GM12875 (cell line): ENCODE results near the gene RINT1.
"Not testable (repeated sequence)": the region's sequence is repeated elsewhere in the genome, so short reads cannot be mapped to it uniquely, and the experiment has no call there.

Experiments used
- H3K4me3 ChIP-seq: one replicate; pipeline ENCODE4 v1.5.1; 2011; ENCODE audit warnings: low read depth, low read length, control low read depth
- CTCF ChIP-seq: IDR thresholded peaks from 2 replicates; pipeline ENCODE4 v1.5.1; 2011; ENCODE audit warnings: low read depth, mild to moderate bottlenecking, control low read depth, inconsistent platforms, low read length, moderate library complexity, borderline replicate concordance; ENCODE audit not compliant: insufficient read depth

Gene RINT1

DNA sequence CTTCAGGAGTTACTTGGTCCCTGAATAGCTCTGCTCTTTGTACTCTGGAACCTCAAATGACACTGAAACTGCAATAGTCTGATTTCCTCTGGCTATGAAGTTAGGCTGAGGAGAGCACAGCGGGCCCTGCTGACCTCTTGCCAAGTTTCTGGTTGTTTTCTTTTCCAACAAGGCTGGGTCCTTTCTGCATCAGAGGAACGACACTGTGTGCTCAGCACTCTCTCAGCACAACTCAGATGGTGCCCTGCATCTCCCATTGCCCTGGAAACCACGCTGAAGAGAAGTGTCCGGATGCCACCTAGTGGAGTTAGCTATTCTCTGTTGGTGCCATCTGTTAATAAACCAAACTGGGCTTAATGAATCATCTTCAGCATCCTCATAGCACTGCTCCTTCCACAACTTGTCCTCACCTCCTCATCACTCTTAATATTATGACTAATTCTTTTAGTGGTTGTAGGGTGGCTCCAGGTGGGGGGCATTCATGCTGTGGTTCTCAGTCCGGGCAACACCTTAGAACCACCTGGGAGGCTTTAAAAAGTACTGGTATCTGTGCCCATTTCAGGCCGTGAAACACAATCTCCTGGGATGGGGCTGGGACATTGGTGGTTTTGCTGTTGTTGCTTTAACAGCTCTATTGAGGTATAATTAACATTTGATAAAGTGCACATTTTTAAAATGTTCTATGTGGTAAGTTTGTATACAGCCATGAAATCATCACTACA, 57.5 kb downstream of the RINT1 start:
- no peak overlapping the region for H3K4me3 ChIP-seq
- TF ChIP-seq CTCF, result peak; percentile 70

- no peak overlapping the region for H3K4me3 ChIP-seq
- no peak for TF ChIP-seq CTCF
Measured at GRCh38 chr7:105590793-105591192, 58.8 kb downstream of the RINT1 start.

- no peak overlapping the region for H3K4me3 ChIP-seq
- TF ChIP-seq CTCF, result no peak
Measured at GRCh38 chr7:105591522-105591921, 59.5 kb downstream of the RINT1 start.

DNA sequence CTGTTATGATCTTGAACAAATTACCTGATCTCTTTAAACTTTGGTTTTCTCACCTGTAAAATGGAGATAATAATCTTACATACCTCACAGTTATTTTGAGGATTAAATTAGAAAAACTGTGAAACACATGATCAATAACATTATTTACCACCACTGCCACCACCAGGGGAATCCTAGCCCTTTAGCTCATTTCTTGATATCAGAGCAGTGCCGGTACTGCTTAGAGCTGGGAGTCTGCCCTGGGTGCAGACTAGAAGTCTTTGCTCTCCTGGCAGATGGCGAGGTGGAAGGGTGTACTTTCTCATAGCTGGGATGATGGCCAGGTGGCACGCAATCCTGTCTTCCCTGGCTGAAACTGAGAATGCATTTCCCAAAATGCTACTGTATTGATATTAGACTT, 62.0 kb downstream of the RINT1 start:
- TF ChIP-seq CTCF, result peak; percentile 6; the same call in 1 of the 2 replicates
- no peak overlapping the region for H3K4me3 ChIP-seq

GRCh38 chr7:105596866-105597265, 64.9 kb downstream of the RINT1 start:
- H3K4me3 ChIP-seq, result no peak overlapping the region
- TF ChIP-seq CTCF, result no peak

DNA sequence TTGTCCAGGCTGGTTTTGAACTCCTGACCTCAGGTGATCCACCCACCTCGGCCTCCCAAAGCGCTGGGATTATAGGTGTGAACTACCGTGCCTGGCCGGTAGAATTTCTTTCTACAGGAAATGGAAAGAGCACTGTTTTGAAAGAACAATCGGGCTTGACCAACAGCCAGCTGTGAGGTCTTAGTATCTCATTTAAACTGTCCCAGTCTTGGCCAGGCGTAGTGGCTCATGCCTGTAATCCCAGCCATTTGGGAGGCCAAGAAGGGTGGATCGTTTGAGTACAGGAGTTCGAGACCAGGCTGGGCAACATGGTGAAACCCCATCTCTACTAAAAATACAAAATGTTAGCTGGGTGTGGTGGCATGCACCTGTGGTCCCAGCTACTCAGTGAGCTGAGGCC, 67.1 kb downstream of the RINT1 start:
- H3K4me3 ChIP-seq, result not testable (repeated sequence)

GRCh38 chr7:105599551-105599950, 67.5 kb downstream of the RINT1 start:
- no peak overlapping the region for H3K4me3 ChIP-seq
- TF ChIP-seq CTCF, result no peak
